B cell (primary cell): Measurements from ENCODE around the gene DLGAP3. TPM values are rescaled to one million over a fixed set of nuclear protein-coding genes. Genes with fewer than 3 reads are reported as not detected.

ENCODE experiments used
- ATAC-seq: fragments of 200-7000 bp; cut with Tn5 transposase; one replicate; pipeline ENCODE4 v1.10.0; 2021; ENCODE audit warnings: low read depth, mild to moderate bottlenecking, moderate number of reproducible peaks, moderate library complexity
- CTCF ChIA-PET: fragments of 350-600 bp; sonication (Branson Sonifier 250); formaldehyde crosslinking; loops from one replicate; lab custom pipeline; 2021; ENCODE audit warnings: antibody characterized with exemption, inconsistent platforms; lab: Charles Lee
- POLR2A ChIA-PET: fragments of 350-600 bp; sonication (Branson Sonifier 250); formaldehyde crosslinking; loops from one replicate; lab custom pipeline; 2021; ENCODE audit warnings: antibody characterized with exemption; lab: Charles Lee
- DNase-seq: peaks from one replicate; pipeline ENCODE4 v3.0.0; 2013
- H2AFZ ChIP-seq: 2 replicates; pipeline ENCODE4 v1.6.1; 2012; ENCODE audit warnings: mild to moderate bottlenecking, low read depth, low read length; ENCODE audit not compliant: insufficient read depth, poor library complexity, severe bottlenecking
- H3K27ac ChIP-seq, 2 donors: 1 replicate in 1 of 2; 2 replicates in 1 of 2; pipeline ENCODE4 v1.5.1; 2012 to 2013; ENCODE audit warnings: low read length in 2 of 2, mild to moderate bottlenecking in 2 of 2, moderate library complexity in 1 of 2
- H3K27me3 ChIP-seq, 4 experiments: fragments of 200-600 bp in 1 of 4; sonication (generic) in 1 of 4; replicated peaks in 1 of 4; 1 replicate in 2 of 4; 2 replicates in 2 of 4; pipeline versions ENCODE4 v1.6.1 to v1.7.0; 2013 to 2016; ENCODE audit warnings: low read length in 3 of 4, mild to moderate bottlenecking in 2 of 4, mixed read lengths in 1 of 4, moderate library complexity in 1 of 4; ENCODE audit not compliant: insufficient read depth in 4 of 4, control insufficient read depth in 3 of 4; ENCODE audit errors: control extremely low read depth in 1 of 4
- H3K36me3 ChIP-seq, 2 experiments: replicated peaks in 1 of 2; 1 replicate in 1 of 2; 2 replicates in 1 of 2; pipeline versions ENCODE4 v1.6.1 to v1.7.1; 2013; ENCODE audit warnings: low read length in 1 of 2; ENCODE audit not compliant: insufficient read depth in 2 of 2, control insufficient read depth in 1 of 2; ENCODE audit errors: control extremely low read depth in 1 of 2, extremely low read depth in 1 of 2
- H3K4me1 ChIP-seq, 2 donors: fragments of 200-600 bp in 1 of 2; sonication (generic) in 1 of 2; 1 replicate in 1 of 2; 2 replicates in 1 of 2; pipeline versions ENCODE4 v1.5.1 to v1.6.1; 2013 to 2017; ENCODE audit warnings: low read length in 2 of 2; ENCODE audit not compliant: control insufficient read depth in 2 of 2, insufficient read depth in 2 of 2
- H3K4me2 ChIP-seq: replicated peaks from 2 replicates; pipeline ENCODE3; 2012; ENCODE audit warnings: mild to moderate bottlenecking, low read depth, low read length; ENCODE audit not compliant: poor library complexity, severe bottlenecking
- H3K4me3 ChIP-seq, 5 experiments: fragments of 200-600 bp in 1 of 5; sonication (generic) in 1 of 5; 1 replicate in 3 of 5; 2 replicates in 2 of 5; pipeline versions ENCODE4 v1.5.1 to v1.7.0; 2011 to 2016; ENCODE audit warnings: low read length in 4 of 5, mild to moderate bottlenecking in 4 of 5, low read depth in 2 of 5, control low read depth in 1 of 5, moderate library complexity in 1 of 5; ENCODE audit not compliant: insufficient read depth in 1 of 5; ENCODE audit errors: control extremely low read depth in 1 of 5, extremely low read depth in 1 of 5
- H3K79me2 ChIP-seq: fragments of 200-600 bp; sonication (generic); one replicate; pipeline ENCODE4 v1.6.0; 2016; ENCODE audit warnings: low read length; ENCODE audit not compliant: control insufficient read depth, insufficient read depth
- H3K9ac ChIP-seq: fragments of 200-600 bp; sonication (generic); 2 replicates; pipeline ENCODE4 v1.6.1; 2017; ENCODE audit warnings: mild to moderate bottlenecking, low read length, moderate library complexity
- H3K9me3 ChIP-seq, 3 donors: one replicate each; pipeline versions ENCODE4 v1.6.1 to v1.7.1; 2013; ENCODE audit warnings: low read length in 2 of 3; ENCODE audit not compliant: control insufficient read depth in 2 of 3, insufficient read depth in 1 of 3; ENCODE audit errors: control extremely low read depth in 1 of 3
- H4K20me1 ChIP-seq: 2 replicates; pipeline ENCODE4 v1.6.0; 2012; ENCODE audit warnings: mild to moderate bottlenecking, low read length; ENCODE audit not compliant: insufficient read depth, control insufficient read depth, poor library complexity, severe bottlenecking
- H3K27ac Mint-ChIP-seq: one replicate; pipeline ENCODE4 v1.8.0; 2021; ENCODE audit warnings: mixed read lengths
- H3K27me3 Mint-ChIP-seq: one replicate; pipeline ENCODE4 v1.8.0; 2021; ENCODE audit warnings: mixed read lengths
- H3K4me1 Mint-ChIP-seq: one replicate; pipeline ENCODE4 v1.8.0; 2021; ENCODE audit warnings: mixed read lengths
- H3K4me3 Mint-ChIP-seq: one replicate; pipeline ENCODE4 v1.8.0; 2021; ENCODE audit warnings: mixed read lengths
- H3K9me3 Mint-ChIP-seq: one replicate; pipeline ENCODE4 v1.8.0; 2022; ENCODE audit warnings: mixed read lengths; ENCODE audit not compliant: insufficient read depth
- CTCF ChIP-seq: fragments of 200-600 bp; IDR thresholded peaks from one replicate; pipeline ENCODE4 v1.8.0; 2022; ENCODE audit warnings: antibody characterized with exemption, mild to moderate bottlenecking
- EZH2 ChIP-seq: IDR thresholded peaks from 2 replicates; pipeline ENCODE4 v1.6.1; 2012; ENCODE audit warnings: borderline replicate concordance, low read depth, mild to moderate bottlenecking, moderate library complexity, low read length; ENCODE audit not compliant: insufficient read depth, poor library complexity, severe bottlenecking
- WGBS: methylation state at CpG from one replicate; pipeline ENCODE4 v1.1.5; 2013; ENCODE audit warnings: missing lambda C conversion rate; ENCODE audit not compliant: insufficient coverage; 5-methylcytosine and 5-hydroxymethylcytosine counted together
- intact Hi-C: fragments of 100-400 bp; cut with micrococcal nuclease; formaldehyde crosslinking; loops from one replicate; pipeline ENCODE4 v1.10.0; 2022
- polyA plus RNA-seq: library from polyadenylated mRNA; depleted of rRNA; stranded (reverse); fragments of >200 nt; gene quantifications from 2 replicates; pipeline ENCODE4 v1.2.3, GENCODE V29; 2012
- total RNA-seq, 2 donors: library from RNA; stranded (reverse); fragments of 120-200 nt in 1 of 2; gene quantifications; 1 replicate in 1 of 2; 2 replicates in 1 of 2; pipeline versions ENCODE4 v1.2.3 to v1.2.4, GENCODE V29; 2013 to 2022

Gene DLGAP3
- total and polyA plus RNA-seq, 2 donors (not counting 1 experiment from before 2014, with no cell fraction given) = 2.3 to 2.4 TPM

DNA sequence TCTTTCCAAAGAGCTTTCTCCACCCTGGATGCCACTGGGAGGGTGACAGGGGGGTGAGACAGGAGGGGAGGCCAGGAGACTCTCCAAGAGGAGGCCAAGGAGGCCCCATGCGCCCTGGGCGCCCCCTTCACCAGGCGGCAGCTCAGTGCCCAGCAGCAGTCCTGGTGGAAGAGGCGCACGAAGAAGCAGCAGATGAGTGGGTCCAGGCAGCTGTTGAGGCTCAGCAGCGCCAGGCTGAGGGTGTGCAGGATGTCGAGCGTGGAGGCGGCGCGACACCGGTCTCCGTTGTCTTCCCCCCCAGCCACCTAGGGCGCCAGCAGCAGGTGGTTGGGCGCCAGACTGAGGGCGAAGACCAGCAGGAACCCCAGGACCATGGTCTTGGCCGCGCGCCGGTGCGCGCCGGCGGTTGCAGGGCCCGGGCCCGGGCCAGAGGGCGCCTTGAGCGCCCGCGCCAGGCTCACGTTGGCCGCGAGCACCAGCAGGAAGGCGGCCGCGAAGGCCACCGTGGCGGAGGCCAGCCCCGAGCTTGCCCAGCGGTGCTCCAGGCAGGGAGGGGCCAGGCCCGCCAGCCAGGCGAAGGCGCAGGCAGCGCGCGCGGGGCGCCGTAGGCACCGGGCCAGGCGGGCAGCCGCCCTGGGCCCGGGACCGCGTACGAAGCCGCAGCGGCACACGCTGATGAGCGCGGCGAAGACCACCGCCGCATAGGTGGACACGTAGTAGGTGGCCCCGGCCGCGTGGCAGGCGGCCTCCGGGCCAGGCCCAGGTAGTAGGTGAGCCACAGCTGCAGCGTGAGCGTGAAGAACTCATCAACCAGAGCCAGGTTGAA lies 47.1 kb upstream of the DLGAP3 start:
- intact Hi-C loops = no loop called here
- POLR2A ChIA-PET = no interaction called here

More for the DNA sequence above, 47.1 kb upstream of the DLGAP3 start:
- peaks cover 14% of the 10 kb centered on the region for H3K4me1 Mint-ChIP-seq
- no peak overlapping the region for H3K27ac Mint-ChIP-seq
- ATAC-seq (no peak), DNase-seq (no peak)
- Histone ChIP-seq H3K27me3 (peaks cover 0 to 4% (median 2%) of the 10 kb centered on the region in 4 experiments), H3K9ac (no peak overlapping the region), H4K20me1 (peaks cover 24% of the 10 kb centered on the region), H3K79me2 (no peaks in the 10 kb centered on the region), H3K36me3 (peaks cover 0 to 9% of the 10 kb centered on the region in 2 experiments), H3K4me2 (no peak overlapping the region), H3K27ac (no peak overlapping the region), H3K4me3 (no peak overlapping the region), H3K9me3 (peaks cover 0 to 9% (median 0%) of the 10 kb centered on the region in 3 donors), H2AFZ (no peak overlapping the region), H3K4me1 (peaks cover 10% of the 10 kb centered on the region in 2 donors)
- H3K27me3 Mint-ChIP-seq = no peaks in the 10 kb centered on the region
- WGBS = 98% methylated on average over 72 of the region's 72 CpGs
- H3K9me3 Mint-ChIP-seq = peaks cover 3% of the 10 kb centered on the region
- no peak for TF ChIP-seq EZH2
- no peak for TF ChIP-seq CTCF
- CTCF ChIA-PET = interaction anchor here (1.6 kb wide), 1 partner anchor 110 kb away, joined by 3 read pairs; no protein-coding TSS in a partner anchor
- H3K4me3 Mint-ChIP-seq = no peak overlapping the region
